Measurements from ENCODE around the gene TBC1D5.
"Not testable (repeated sequence)": the region's sequence is repeated elsewhere in the genome, so short reads cannot be mapped to it uniquely, and the experiment has no call there.

DNA sequence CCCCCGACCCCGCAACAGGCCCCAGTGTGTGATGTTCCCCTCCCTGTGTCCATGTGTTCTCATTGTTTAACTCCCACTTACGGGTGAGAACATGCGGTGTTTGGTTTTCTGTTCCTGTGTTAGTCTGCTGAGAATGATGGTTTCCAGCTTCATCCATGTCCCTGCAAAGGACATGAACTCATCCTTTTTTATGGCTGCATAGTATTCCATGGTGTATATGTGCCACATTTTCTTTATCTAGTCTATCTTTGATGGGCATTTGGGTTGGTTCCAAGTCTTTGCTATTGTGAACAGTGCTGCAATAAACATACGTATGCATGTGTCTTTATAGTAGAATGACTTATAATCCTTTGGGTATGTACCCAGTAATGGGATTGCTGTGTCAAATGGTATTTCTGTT, 349.9 kb downstream of the TBC1D5 start:
- TF ChIP-seq, protein P1, sequence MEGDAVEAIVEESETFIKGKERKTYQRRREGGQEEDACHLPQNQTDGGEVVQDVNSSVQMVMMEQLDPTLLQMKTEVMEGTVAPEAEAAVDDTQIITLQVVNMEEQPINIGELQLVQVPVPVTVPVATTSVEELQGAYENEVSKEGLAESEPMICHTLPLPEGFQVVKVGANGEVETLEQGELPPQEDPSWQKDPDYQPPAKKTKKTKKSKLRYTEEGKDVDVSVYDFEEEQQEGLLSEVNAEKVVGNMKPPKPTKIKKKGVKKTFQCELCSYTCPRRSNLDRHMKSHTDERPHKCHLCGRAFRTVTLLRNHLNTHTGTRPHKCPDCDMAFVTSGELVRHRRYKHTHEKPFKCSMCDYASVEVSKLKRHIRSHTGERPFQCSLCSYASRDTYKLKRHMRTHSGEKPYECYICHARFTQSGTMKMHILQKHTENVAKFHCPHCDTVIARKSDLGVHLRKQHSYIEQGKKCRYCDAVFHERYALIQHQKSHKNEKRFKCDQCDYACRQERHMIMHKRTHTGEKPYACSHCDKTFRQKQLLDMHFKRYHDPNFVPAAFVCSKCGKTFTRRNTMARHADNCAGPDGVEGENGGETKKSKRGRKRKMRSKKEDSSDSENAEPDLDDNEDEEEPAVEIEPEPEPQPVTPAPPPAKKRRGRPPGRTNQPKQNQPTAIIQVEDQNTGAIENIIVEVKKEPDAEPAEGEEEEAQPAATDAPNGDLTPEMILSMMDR (conservative IDR thresholded peaks at IDR 0.05; ENCODE audit: low read depth, low read length): not testable (repeated sequence)
- TF ChIP-seq MAFK (IDR thresholded peaks at IDR 0.05; ENCODE audit: low read depth, low read length); POLR2A (IDR thresholded peaks at IDR 0.05; ENCODE audit: low read depth, low read length); SMC3 (IDR thresholded peaks at IDR 0.05; ENCODE audit: low read depth, low read length); RCOR1 (IDR thresholded peaks at IDR 0.05; ENCODE audit: insufficient replicate concordance, low read length); CEBPB (IDR thresholded peaks at IDR 0.05; ENCODE audit: low read depth, low read length): not testable (repeated sequence)

Data from IMR-90 (cell line).